ENCODE results near the gene DENR.
"Not testable (repeated sequence)": the region's sequence is repeated elsewhere in the genome, so short reads cannot be mapped to it uniquely, and the experiment has no call there.

Gene DENR

DNA sequence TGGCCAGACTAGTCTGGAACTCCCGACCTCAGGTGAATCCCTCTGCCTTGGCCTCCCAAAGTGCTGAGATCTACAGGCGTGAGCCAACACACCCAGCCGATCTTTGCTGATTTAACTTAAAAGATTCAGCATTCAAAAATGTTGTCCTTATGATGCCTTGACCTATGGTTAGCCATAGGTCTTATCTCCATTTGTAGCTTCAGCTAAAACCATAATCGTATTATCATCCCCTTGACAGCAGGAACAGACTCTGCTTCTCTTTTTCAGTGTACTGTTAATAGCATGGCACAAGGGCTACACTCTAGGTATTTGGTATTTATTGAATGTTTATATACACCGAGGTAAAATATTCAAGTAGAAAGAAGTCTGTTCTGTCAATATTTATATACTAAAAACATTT lies 37.0 kb downstream of the DENR start:
- TF ChIP-seq, protein P1, sequence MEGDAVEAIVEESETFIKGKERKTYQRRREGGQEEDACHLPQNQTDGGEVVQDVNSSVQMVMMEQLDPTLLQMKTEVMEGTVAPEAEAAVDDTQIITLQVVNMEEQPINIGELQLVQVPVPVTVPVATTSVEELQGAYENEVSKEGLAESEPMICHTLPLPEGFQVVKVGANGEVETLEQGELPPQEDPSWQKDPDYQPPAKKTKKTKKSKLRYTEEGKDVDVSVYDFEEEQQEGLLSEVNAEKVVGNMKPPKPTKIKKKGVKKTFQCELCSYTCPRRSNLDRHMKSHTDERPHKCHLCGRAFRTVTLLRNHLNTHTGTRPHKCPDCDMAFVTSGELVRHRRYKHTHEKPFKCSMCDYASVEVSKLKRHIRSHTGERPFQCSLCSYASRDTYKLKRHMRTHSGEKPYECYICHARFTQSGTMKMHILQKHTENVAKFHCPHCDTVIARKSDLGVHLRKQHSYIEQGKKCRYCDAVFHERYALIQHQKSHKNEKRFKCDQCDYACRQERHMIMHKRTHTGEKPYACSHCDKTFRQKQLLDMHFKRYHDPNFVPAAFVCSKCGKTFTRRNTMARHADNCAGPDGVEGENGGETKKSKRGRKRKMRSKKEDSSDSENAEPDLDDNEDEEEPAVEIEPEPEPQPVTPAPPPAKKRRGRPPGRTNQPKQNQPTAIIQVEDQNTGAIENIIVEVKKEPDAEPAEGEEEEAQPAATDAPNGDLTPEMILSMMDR (IDR thresholded peaks at IDR 0.05; ENCODE audit: low read depth, low read length, missing control alignments), result no peak
- DNase-seq (ENCODE audit: extremely low read depth, low read depth), result no peak
- no peak overlapping the region for H3K4me3 ChIP-seq (replicated peaks; ENCODE audit: low read depth, low read length)

DNA sequence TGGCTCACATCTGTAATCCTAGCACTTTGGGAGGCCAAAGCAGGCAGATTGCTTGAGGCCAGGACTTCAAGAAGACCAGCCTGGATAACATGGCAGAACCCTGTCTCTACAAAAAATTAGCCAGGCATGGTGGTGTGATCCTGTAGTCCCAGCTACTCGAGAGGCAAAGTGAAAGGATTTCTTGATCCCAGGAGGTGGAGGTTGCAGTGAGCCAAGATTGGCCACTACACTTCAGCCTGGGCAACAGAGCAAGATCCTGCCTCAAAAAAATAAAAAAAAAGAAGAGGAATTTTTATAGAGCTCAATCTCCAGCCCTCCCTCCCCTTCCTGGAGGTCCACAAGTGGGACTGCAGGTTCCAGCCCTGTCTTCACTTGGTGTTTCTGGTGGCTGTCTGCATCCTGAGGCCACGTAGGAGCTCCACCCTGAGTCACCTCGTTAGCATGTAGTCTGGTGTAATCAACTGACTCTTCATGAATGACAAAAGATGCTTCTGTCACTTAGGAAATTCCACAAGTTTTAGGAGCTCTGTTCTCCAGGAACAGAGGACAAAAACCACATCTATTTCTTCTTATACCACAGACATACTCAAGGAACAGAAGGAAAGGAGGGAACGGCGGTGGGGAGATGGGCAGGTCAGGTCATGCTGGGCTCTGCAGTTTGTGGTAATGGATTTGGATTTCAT lies 37.9 kb downstream of the DENR start:
- no peak overlapping the region for H3K4me3 ChIP-seq (replicated peaks; ENCODE audit: low read depth, low read length)
- DNase-seq (ENCODE audit: extremely low read depth, low read depth), result no peak
- TF ChIP-seq, protein P1 (IDR thresholded peaks at IDR 0.05; ENCODE audit: low read depth, low read length, missing control alignments), result no peak

DNA sequence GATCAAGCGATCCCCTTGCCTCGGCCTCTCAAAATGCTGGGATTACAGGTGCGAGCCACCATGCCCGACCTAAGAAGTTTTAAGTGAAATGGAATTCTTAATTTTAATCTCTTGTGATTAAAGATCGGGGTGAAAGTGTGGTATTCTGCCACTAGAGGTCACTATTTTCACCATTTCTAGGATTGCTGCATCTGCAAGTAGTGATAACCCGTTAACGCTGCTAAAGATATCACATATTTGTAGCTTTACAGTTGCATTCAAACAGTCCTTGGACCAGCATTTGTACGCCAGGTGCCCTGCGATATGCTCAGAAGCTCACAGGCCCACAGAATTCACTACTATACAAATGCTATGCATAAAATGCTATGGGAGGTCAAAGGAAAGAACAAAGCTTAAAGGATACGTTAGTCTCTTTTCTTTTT lies 41.1 kb downstream of the DENR start:
- no peak overlapping the region for H3K4me3 ChIP-seq (replicated peaks; ENCODE audit: low read depth, low read length)
- DNase-seq (ENCODE audit: extremely low read depth, low read depth), result peak; percentile 45
- TF ChIP-seq, protein P1 (IDR thresholded peaks at IDR 0.05; ENCODE audit: low read depth, low read length, missing control alignments), result peak; percentile 59

DNA sequence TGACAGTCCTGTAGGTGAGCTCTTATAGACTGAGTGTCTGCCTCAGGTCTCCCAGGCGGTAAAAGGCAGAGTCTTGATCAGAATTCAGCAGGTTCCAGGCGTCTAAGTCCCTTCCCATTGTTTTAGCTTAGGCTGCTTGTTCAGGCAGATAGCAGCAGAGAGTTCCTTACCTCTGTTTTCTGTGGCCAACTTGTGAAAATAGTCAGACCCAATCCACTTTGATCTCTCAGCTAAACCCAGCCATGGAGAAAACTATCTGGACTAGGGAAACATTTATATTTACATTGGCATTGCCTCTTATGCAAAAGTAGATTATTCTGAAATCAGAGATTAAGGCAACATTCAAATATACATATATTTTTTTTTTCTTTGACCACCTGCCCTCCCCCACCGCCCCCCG lies 43.2 kb downstream of the DENR start:
- TF ChIP-seq, protein P1 (IDR thresholded peaks at IDR 0.05; ENCODE audit: low read depth, low read length, missing control alignments), result no peak
- DNase-seq (ENCODE audit: extremely low read depth, low read depth), result no peak
- no peak overlapping the region for H3K4me3 ChIP-seq (replicated peaks; ENCODE audit: low read depth, low read length)

DNA sequence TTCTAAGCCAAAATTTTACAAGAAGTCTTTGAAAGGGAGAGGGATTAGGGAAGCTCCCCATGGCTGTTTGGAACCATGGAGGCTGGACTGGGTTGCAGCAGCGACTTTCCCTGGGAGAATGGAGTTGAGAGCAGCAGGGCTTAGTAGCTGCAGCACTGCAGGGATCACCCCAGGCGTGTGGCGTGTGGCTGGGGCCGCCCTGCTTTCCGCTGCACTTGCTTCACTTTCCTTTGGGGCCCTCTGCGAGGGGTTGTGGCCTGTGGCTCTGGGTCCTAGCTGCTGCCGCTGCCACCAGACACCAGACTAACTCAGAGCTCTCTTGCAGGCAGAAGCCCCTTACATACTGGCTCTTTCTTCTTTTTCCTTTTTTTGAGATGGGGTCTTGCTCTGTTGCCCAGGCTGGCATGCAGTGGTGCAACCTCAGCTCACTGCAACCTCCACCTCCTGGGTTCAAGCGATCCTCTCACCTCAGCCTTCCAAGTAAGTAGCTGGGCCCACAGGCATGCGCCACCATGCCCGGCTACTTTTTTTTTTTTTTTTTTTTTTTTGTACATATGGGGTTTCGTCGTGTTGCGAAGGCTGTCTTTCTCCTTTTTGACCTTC lies 47.1 kb downstream of the DENR start:
- DNase-seq (ENCODE audit: extremely low read depth, low read depth), result no peak
- TF ChIP-seq, protein P1 (IDR thresholded peaks at IDR 0.05; ENCODE audit: low read depth, low read length, missing control alignments), result no peak

DNA sequence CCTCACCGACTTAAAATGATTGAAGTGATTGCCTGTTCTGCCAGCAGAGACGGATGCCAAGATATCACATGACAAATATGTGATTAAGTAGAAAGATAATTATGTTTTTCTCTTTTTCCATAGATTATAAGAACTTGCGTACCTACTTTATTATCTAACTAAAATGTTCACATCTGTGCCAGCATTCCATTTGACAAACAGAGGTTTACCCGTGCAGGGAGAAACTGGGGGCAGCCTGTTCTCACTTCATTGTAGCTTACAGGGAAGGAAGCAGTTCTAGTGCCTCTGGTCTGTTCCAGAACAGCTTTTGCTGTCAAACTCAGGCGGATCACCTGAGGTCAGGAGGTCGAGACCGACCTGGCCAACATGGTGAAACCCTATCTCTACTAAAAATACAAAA lies 51.3 kb downstream of the DENR start:
- TF ChIP-seq, protein P1 (IDR thresholded peaks at IDR 0.05; ENCODE audit: low read depth, low read length, missing control alignments), result no peak
- DNase-seq (ENCODE audit: extremely low read depth, low read depth), result no peak
- H3K4me3 ChIP-seq (replicated peaks; ENCODE audit: low read depth, low read length), result no peak overlapping the region

More for the DNA sequence above, 47.1 kb downstream of the DENR start:
- no peak overlapping the region for H3K4me3 ChIP-seq (replicated peaks; ENCODE audit: low read depth, low read length)

DNA sequence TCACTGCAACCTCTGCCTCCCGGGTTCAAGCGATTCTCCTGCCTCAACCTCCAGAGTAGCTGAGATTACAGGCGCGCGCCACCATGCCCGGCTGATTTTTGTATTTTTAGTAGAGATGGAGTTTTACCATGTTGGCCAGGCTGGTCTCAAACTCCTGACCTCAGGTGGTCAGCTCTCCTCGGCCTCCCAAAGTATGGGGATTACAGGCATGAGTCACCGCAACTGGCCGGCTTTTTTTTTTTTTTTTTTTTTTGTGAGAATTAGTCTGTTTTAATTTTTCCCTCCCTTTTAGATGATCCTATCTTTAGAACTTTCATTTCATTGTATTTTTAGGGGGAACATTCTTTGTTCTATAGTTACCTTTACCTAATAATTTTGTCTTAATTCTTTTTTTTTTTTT lies 52.3 kb downstream of the DENR start:
- not testable (repeated sequence) for H3K4me3 ChIP-seq (replicated peaks; ENCODE audit: low read depth, low read length); DNase-seq (ENCODE audit: extremely low read depth, low read depth)
